Muscle layer of duodenum (tissue), 2 donors: ENCODE measurements around the gene CCDC24.

Experiments used
- H3K27ac ChIP-seq: one replicate; pipeline ENCODE4 v1.7.0; 2013; ENCODE audit warnings: mild to moderate bottlenecking, low read length
- H3K27me3 ChIP-seq: one replicate; pipeline ENCODE4 v1.7.0; 2013; ENCODE audit warnings: low read depth, mild to moderate bottlenecking, control low read depth, low read length
- H3K36me3 ChIP-seq, 2 donors: one replicate each; pipeline ENCODE4 v1.7.0; 2013; ENCODE audit warnings: low read length in 2 of 2, control low read depth in 1 of 2, mild to moderate bottlenecking in 1 of 2; ENCODE audit not compliant: insufficient read depth in 2 of 2, control insufficient read depth in 1 of 2
- H3K4me1 ChIP-seq, 2 donors: one replicate each; pipeline ENCODE4 v1.7.0; 2013; ENCODE audit warnings: low read length in 2 of 2, mild to moderate bottlenecking in 2 of 2, control low read depth in 1 of 2, moderate library complexity in 1 of 2; ENCODE audit not compliant: insufficient read depth in 2 of 2, control insufficient read depth in 1 of 2
- H3K4me3 ChIP-seq, 2 donors: one replicate each; pipeline ENCODE4 v1.7.0; 2013; ENCODE audit warnings: low read length in 2 of 2, low read depth in 1 of 2, mild to moderate bottlenecking in 1 of 2
- H3K9me3 ChIP-seq, 2 donors: one replicate each; pipeline ENCODE4 v1.7.0; 2013; ENCODE audit warnings: low read length in 2 of 2, control low read depth in 1 of 2, mild to moderate bottlenecking in 1 of 2; ENCODE audit not compliant: control insufficient read depth in 1 of 2
- donor health status: healthy.

Gene CCDC24

DNA sequence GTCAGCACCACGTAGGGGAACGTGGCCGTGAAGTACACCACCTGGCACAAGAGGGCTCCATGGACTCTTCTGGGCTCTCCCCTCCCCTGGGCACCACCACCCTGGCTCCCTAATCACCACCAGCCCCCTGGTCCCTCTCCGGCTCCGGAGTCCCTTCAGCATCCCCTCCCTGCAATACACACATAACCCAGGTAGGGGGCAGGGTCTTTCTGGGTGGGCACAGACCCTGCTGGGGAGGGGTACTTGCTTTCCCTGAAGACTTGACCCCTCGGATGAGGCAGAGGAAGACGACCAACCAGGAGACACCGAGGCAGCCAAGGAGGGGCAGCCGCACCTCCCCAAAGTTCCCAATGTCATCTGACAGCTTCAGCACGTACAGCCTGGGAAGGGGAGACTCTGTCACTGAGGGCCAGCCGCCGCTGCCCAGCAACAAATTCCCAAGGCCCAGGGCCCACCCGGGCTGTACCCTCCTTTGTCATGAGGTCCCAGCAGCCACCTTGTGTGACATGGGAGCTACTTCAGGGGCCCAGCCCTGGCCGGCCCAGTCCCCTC lies 11.3 kb downstream of the CCDC24 start:
- Histone ChIP-seq H3K4me1 (no peaks in the 10 kb centered on the region), H3K27me3 (no peaks in the 10 kb centered on the region), H3K4me3 (no peak overlapping the region), H3K27ac (no peak overlapping the region), H3K36me3 (peaks cover 0 to 14% of the 10 kb centered on the region in 2 donors), H3K9me3 (no peaks in the 10 kb centered on the region)

GRCh38 chr1:44008259-44008658 lies 16.9 kb downstream of the CCDC24 start:
- no peaks in the 10 kb centered on the region for H3K4me1 ChIP-seq
- H3K36me3 ChIP-seq: no peaks in the 10 kb centered on the region
- H3K27me3 ChIP-seq: no peaks in the 10 kb centered on the region
- H3K4me3 ChIP-seq: no peak overlapping the region
- H3K27ac ChIP-seq: no peak overlapping the region
- H3K9me3 ChIP-seq: no peaks in the 10 kb centered on the region

GRCh38 chr1:44010935-44011471 lies 19.6 kb downstream of the CCDC24 start:
- no peaks in the 10 kb centered on the region for H3K27me3 ChIP-seq
- no peaks in the 10 kb centered on the region for H3K36me3 ChIP-seq
- H3K9me3 ChIP-seq: no peaks in the 10 kb centered on the region
- H3K27ac ChIP-seq: no peak overlapping the region
- no peak overlapping the region for H3K4me3 ChIP-seq
- H3K4me1 ChIP-seq: peaks cover 0 to 6% of the 10 kb centered on the region in 2 donors

GRCh38 chr1:44012404-44012803 lies 21.0 kb downstream of the CCDC24 start:
- H3K27me3 ChIP-seq: no peaks in the 10 kb centered on the region
- no peak overlapping the region for H3K27ac ChIP-seq
- H3K4me3 ChIP-seq: no peak overlapping the region
- H3K9me3 ChIP-seq: no peaks in the 10 kb centered on the region
- no peaks in the 10 kb centered on the region for H3K36me3 ChIP-seq
- H3K4me1 ChIP-seq: peaks cover 0 to 6% of the 10 kb centered on the region in 2 donors

- Histone ChIP-seq H3K27ac (no peak overlapping the region), H3K4me1 (peaks cover 0 to 6% of the 10 kb centered on the region in 2 donors), H3K36me3 (peaks cover 0 to 4% of the 10 kb centered on the region in 2 donors), H3K4me3 (no peak overlapping the region), H3K27me3 (no peaks in the 10 kb centered on the region), H3K9me3 (no peaks in the 10 kb centered on the region)
These were observed 21.7 kb downstream of the CCDC24 start for GRCh38 chr1:44012941-44013609.

- H3K27me3 ChIP-seq: no peaks in the 10 kb centered on the region
- H3K27ac ChIP-seq: no peak overlapping the region
- no peaks in the 10 kb centered on the region for H3K9me3 ChIP-seq
- H3K4me3 ChIP-seq: no peak overlapping the region
- H3K36me3 ChIP-seq: peaks cover 0 to 4% of the 10 kb centered on the region in 2 donors
- H3K4me1 ChIP-seq: peaks cover 0 to 6% of the 10 kb centered on the region in 2 donors
These were observed 22.6 kb downstream of the CCDC24 start for GRCh38 chr1:44013949-44014348.

DNA sequence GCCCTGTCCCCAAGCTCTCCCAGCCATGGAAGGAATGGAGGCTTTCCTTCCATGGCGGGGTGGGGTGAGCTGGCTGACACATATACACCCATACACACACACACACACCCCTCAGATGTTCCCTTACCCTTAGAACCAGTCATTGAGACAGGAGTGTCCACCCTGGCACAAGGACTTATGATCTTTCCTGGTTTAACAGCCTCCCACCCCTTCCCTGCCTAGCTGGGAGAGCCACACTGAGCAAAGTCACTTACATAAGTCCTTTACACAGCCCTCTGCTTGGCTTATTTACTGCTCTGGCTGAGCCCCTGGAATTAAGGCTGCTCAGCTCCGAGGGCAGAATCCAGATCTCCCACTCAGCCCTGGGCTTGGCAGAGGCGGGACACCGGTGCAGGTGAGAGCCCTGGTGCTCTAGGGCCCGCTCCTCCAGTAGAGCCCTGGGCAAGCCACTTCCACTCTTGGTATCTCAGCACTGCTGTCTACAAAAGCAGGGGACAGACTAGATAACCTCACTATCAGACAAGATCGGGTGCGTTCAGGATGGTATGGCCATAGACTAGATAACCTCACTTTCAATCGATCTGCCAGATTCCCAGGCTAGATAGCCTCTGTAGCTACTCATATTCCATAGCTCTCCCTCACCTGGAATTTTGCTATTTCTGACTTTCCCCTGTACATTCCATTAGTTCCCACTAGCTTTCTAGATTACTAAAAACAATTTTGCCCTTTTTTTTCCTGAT lies 23.1 kb downstream of the CCDC24 start:
- Histone ChIP-seq H3K36me3 (peaks cover 0 to 4% of the 10 kb centered on the region in 2 donors), H3K27me3 (no peaks in the 10 kb centered on the region), H3K4me3 (no peak overlapping the region), H3K4me1 (peaks cover 0 to 6% of the 10 kb centered on the region in 2 donors), H3K9me3 (no peaks in the 10 kb centered on the region), H3K27ac (no peak overlapping the region)

- Histone ChIP-seq H3K4me3 (no peak overlapping the region), H3K4me1 (peaks cover 0 to 6% of the 10 kb centered on the region in 2 donors), H3K9me3 (no peaks in the 10 kb centered on the region), H3K27ac (no peak overlapping the region), H3K27me3 (no peaks in the 10 kb centered on the region), H3K36me3 (peaks cover 0 to 4% of the 10 kb centered on the region in 2 donors)
These were observed 23.8 kb downstream of the CCDC24 start for GRCh38 chr1:44015206-44015605.

DNA sequence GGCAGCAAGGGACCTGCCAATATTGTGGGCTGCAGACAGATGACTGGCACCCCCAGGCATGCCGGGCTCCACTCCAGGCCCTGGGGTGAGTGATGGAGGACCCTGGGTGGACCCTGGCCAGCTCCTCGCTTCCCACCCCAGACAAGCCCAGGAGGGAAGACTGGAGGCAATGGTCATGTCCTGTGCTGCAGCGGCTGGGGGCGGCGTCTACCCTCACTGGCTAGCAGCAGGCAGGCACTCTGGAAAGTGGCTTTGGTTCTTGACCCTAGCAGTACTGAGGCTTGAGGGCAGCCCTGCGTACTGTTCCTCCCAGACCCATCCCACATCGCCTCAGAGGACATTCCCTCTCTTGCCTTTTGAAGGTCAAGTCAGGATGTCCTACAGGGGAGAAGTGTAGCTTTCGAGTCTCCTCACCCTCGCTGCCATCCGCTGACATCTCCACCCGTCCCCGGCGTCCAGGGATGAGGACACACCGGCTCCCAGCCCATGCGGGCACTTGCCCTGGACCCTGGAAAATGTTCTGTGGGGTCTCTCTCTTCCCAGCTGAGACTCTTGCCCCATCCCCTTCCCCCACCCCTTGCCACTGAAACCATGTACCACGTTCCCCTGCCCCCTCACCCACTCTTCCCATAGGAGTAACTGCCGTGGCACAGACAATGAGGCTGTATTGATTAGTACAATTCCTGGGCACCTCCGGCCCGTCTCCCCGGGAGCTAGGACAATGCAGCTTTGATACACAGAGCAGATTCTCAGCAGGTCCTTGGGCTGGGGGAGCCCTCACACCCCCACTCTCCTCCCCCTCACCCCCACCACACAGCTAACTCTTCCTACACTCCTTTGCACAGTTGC lies 24.9 kb downstream of the CCDC24 start:
- no peaks in the 10 kb centered on the region for H3K9me3 ChIP-seq
- H3K27me3 ChIP-seq: no peaks in the 10 kb centered on the region
- H3K4me1 ChIP-seq: peaks cover 0 to 6% of the 10 kb centered on the region in 2 donors
- H3K36me3 ChIP-seq: peaks cover 0 to 4% of the 10 kb centered on the region in 2 donors
- H3K4me3 ChIP-seq: no peak overlapping the region
- no peak overlapping the region for H3K27ac ChIP-seq

DNA sequence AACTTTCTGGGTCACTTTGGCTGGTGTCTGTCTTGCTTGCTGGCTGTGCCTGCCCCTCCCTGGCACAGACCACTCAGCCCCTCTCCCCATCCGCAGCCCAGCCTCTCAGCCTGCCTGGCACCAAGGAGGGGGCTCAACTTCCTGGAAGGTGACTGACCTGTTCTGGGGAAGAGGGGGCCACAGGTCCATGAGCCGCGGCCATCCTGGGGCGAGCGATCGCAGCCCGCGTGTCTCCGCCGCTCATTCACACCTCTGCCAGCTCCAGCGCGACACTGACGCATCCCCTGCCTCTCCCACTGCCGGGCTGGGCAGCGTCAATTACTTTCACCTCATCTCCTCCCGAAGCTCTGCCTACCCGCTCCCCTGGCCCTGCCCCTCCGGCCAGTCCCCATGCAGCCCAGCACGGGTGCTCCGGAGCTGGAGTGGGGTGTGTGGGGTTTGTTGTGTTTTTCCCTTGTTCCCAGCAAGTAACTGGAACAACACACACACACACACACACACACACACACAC lies 25.5 kb downstream of the CCDC24 start:
- no peaks in the 10 kb centered on the region for H3K27me3 ChIP-seq
- peaks cover 0 to 4% of the 10 kb centered on the region in 2 donors for H3K36me3 ChIP-seq
- H3K9me3 ChIP-seq: no peaks in the 10 kb centered on the region
- no peak overlapping the region for H3K4me3 ChIP-seq
- H3K27ac ChIP-seq: no peak overlapping the region
- peaks cover 0 to 6% of the 10 kb centered on the region in 2 donors for H3K4me1 ChIP-seq
